HL-60 (cell line): ENCODE results near the gene PCDHGA12.

Source experiments
- GABPA ChIP-seq: IDR thresholded peaks from 2 replicates; pipeline ENCODE4 v1.6.1; 2012; ENCODE audit warnings: low read depth
- POLR2AphosphoS5 ChIP-seq: IDR thresholded peaks from 2 replicates; pipeline ENCODE4 v1.6.1; 2012; ENCODE audit warnings: low read depth
- TF ChIP-seq, protein P1 (sequence below): IDR thresholded peaks from one replicate; pipeline ENCODE4 v1.5.1; 2011; ENCODE audit warnings: low read length, control low read depth, inconsistent platforms; ENCODE audit not compliant: insufficient read depth
- TF ChIP-seq, protein P2 (sequence below): IDR thresholded peaks from 2 replicates; pipeline ENCODE4 v1.6.1; 2012; ENCODE audit warnings: low read depth; ENCODE audit not compliant: insufficient replicate concordance

DNA sequence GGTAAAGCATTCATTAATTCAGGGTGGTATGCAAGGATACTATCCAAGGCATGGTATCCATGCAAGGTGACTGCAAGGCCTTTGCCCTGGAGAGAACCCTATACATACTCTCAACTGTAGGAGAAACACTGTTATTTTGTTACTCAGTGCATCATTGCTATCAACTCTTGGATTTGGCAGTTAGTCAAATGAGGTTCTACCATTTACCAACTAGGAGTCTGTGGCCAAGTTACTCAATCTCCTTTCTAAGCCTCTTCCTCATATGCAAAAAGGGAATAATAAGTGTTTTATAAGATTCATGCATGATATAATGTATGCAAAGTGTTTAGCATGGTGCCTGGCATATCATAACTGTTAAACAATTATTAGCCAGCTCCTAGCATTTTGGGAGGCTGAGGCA is 49.5 kb downstream of the PCDHGA12 start:
- TF ChIP-seq, protein P1, sequence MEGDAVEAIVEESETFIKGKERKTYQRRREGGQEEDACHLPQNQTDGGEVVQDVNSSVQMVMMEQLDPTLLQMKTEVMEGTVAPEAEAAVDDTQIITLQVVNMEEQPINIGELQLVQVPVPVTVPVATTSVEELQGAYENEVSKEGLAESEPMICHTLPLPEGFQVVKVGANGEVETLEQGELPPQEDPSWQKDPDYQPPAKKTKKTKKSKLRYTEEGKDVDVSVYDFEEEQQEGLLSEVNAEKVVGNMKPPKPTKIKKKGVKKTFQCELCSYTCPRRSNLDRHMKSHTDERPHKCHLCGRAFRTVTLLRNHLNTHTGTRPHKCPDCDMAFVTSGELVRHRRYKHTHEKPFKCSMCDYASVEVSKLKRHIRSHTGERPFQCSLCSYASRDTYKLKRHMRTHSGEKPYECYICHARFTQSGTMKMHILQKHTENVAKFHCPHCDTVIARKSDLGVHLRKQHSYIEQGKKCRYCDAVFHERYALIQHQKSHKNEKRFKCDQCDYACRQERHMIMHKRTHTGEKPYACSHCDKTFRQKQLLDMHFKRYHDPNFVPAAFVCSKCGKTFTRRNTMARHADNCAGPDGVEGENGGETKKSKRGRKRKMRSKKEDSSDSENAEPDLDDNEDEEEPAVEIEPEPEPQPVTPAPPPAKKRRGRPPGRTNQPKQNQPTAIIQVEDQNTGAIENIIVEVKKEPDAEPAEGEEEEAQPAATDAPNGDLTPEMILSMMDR: no peak
- TF ChIP-seq POLR2AphosphoS5 (no peak), GABPA (no peak)
- TF ChIP-seq, protein P2, sequence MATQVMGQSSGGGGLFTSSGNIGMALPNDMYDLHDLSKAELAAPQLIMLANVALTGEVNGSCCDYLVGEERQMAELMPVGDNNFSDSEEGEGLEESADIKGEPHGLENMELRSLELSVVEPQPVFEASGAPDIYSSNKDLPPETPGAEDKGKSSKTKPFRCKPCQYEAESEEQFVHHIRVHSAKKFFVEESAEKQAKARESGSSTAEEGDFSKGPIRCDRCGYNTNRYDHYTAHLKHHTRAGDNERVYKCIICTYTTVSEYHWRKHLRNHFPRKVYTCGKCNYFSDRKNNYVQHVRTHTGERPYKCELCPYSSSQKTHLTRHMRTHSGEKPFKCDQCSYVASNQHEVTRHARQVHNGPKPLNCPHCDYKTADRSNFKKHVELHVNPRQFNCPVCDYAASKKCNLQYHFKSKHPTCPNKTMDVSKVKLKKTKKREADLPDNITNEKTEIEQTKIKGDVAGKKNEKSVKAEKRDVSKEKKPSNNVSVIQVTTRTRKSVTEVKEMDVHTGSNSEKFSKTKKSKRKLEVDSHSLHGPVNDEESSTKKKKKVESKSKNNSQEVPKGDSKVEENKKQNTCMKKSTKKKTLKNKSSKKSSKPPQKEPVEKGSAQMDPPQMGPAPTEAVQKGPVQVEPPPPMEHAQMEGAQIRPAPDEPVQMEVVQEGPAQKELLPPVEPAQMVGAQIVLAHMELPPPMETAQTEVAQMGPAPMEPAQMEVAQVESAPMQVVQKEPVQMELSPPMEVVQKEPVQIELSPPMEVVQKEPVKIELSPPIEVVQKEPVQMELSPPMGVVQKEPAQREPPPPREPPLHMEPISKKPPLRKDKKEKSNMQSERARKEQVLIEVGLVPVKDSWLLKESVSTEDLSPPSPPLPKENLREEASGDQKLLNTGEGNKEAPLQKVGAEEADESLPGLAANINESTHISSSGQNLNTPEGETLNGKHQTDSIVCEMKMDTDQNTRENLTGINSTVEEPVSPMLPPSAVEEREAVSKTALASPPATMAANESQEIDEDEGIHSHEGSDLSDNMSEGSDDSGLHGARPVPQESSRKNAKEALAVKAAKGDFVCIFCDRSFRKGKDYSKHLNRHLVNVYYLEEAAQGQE: no peak
